Common myeloid progenitor, CD34-positive (primary cell): ENCODE measurements around the gene MBD5.

Experiments used
- CTCF ChIA-PET: fragments of 350-600 bp; sonication (Branson Sonifier 250); formaldehyde crosslinking; loops from one replicate; lab custom pipeline; 2021; ENCODE audit warnings: antibody characterized with exemption; lab: Charles Lee
- POLR2A ChIA-PET: fragments of 350-600 bp; sonication (Branson Sonifier 250); formaldehyde crosslinking; loops from one replicate; lab custom pipeline; 2021; ENCODE audit warnings: antibody characterized with exemption; lab: Charles Lee
- DNase-seq, 3 donors: peaks; one replicate each; pipeline versions ENCODE4 v3.0.0 to v3.0.0-alpha.2; 2013
- H3K27ac ChIP-seq, 2 experiments: 1 replicate in 1 of 2; 2 replicates in 1 of 2; pipeline ENCODE4 v1.7.0; 2013; ENCODE audit warnings: inconsistent platforms in 2 of 2, low read length in 2 of 2, mild to moderate bottlenecking in 2 of 2, low read depth in 1 of 2, moderate library complexity in 1 of 2; ENCODE audit not compliant: severe bottlenecking in 2 of 2, insufficient read depth in 1 of 2, poor library complexity in 1 of 2
- H3K27me3 ChIP-seq, 5 experiments: replicated peaks in 2 of 5; 1 replicate in 3 of 5; 2 replicates in 2 of 5; pipeline versions ENCODE4 v1.6.1 to v1.7.0; 2013; ENCODE audit warnings: low read length in 4 of 5, mild to moderate bottlenecking in 2 of 5, moderate library complexity in 2 of 5, inconsistent platforms in 1 of 5; ENCODE audit not compliant: insufficient read depth in 5 of 5, control insufficient read depth in 4 of 5
- H3K36me3 ChIP-seq, 4 experiments: 1 replicate in 2 of 4; 2 replicates in 2 of 4; pipeline versions ENCODE4 v1.6.1 to v1.7.0; 2013; ENCODE audit warnings: low read length in 3 of 4, control low read depth in 1 of 4, mild to moderate bottlenecking in 1 of 4; ENCODE audit not compliant: control insufficient read depth in 4 of 4, insufficient read depth in 4 of 4
- H3K4me1 ChIP-seq, 4 experiments: 1 replicate in 3 of 4; 2 replicates in 1 of 4; pipeline versions ENCODE4 v1.6.1 to v1.7.1; 2013; ENCODE audit warnings: low read length in 3 of 4, mild to moderate bottlenecking in 3 of 4, control low read depth in 1 of 4, inconsistent platforms in 1 of 4, moderate library complexity in 1 of 4; ENCODE audit not compliant: control insufficient read depth in 4 of 4, insufficient read depth in 4 of 4; ENCODE audit errors: control extremely low read depth in 1 of 4
- H3K4me3 ChIP-seq, 7 experiments: 1 replicate in 4 of 7; 2 replicates in 3 of 7; pipeline versions ENCODE4 v1.5.1 to v1.7.0; 2013; ENCODE audit warnings: mild to moderate bottlenecking in 7 of 7, low read length in 6 of 7, moderate library complexity in 6 of 7, inconsistent platforms in 2 of 7, low read depth in 2 of 7, control low read depth in 1 of 7; ENCODE audit not compliant: insufficient read depth in 4 of 7, control insufficient read depth in 1 of 7; ENCODE audit errors: extremely low read depth in 1 of 7
- H3K9me3 ChIP-seq, 5 experiments: 1 replicate in 4 of 5; 2 replicates in 1 of 5; pipeline versions ENCODE4 v1.6.1 to v1.7.1; 2013; ENCODE audit warnings: low read length in 4 of 5, mild to moderate bottlenecking in 2 of 5, inconsistent platforms in 1 of 5, low read depth in 1 of 5, moderate library complexity in 1 of 5; ENCODE audit not compliant: control insufficient read depth in 4 of 5, insufficient read depth in 2 of 5; ENCODE audit errors: control extremely low read depth in 1 of 5
- WGBS: methylation state at CpG from one replicate; pipeline ENCODE4 v1.1.5; 2013; ENCODE audit not compliant: insufficient coverage; 5-methylcytosine and 5-hydroxymethylcytosine counted together

The MBD5 gene

GRCh38 chr2:148317598-148317997 lies 296.7 kb downstream of the MBD5 start:
- no peak overlapping the region for H3K27ac ChIP-seq
- no peak for DNase-seq
- peaks cover 0 to 7% (median 3%) of the 10 kb centered on the region in 5 experiments for H3K9me3 ChIP-seq
- H3K4me1 ChIP-seq = no peaks in the 10 kb centered on the region
- H3K36me3 ChIP-seq = peaks cover 0 to 11% (median under 1%) of the 10 kb centered on the region in 4 experiments
- H3K27me3 ChIP-seq = no peaks in the 10 kb centered on the region
- 50% methylated on average over 2 of the region's 3 CpGs for WGBS
- POLR2A ChIA-PET = no interaction called here
- CTCF ChIA-PET = no interaction called here
- H3K4me3 ChIP-seq = no peak overlapping the region

- CTCF ChIA-PET = no interaction called here
- H3K36me3 ChIP-seq = peaks cover 0 to 18% (median 3%) of the 10 kb centered on the region in 4 experiments
- POLR2A ChIA-PET = no interaction called here
- H3K4me3 ChIP-seq = peak overlapping the region in 1 of 7 experiments; percentile 5
- no peaks in the 10 kb centered on the region for H3K27me3 ChIP-seq
- peak in 2 of 3 donors; percentile 46 to 62 for DNase-seq
- peaks cover 0 to 8% (median 0%) of the 10 kb centered on the region in 4 experiments for H3K4me1 ChIP-seq
- H3K9me3 ChIP-seq = peaks cover 0 to 6% (median 5%) of the 10 kb centered on the region in 5 experiments
- no peak overlapping the region for H3K27ac ChIP-seq
Measured at GRCh38 chr2:148338541-148338940, 317.6 kb downstream of the MBD5 start.

GRCh38 chr2:148342086-148342485 lies 321.2 kb downstream of the MBD5 start:
- WGBS = 100% methylated on average over 2 of the region's 4 CpGs
- Histone ChIP-seq H3K4me3 (no peak overlapping the region), H3K27ac (no peak overlapping the region), H3K9me3 (peaks cover 0 to 10% (median 3%) of the 10 kb centered on the region in 5 experiments), H3K36me3 (peaks cover 0 to 14% (median 3%) of the 10 kb centered on the region in 4 experiments), H3K4me1 (peaks cover 0 to 8% (median 0%) of the 10 kb centered on the region in 4 experiments), H3K27me3 (no peaks in the 10 kb centered on the region)
- ChIA-PET POLR2A (no interaction called here), CTCF (no interaction called here)
- no peak for DNase-seq

- no peak for DNase-seq
- peaks cover 0 to 3% (median under 1%) of the 10 kb centered on the region in 4 experiments for H3K36me3 ChIP-seq
- no peak overlapping the region for H3K4me3 ChIP-seq
- ChIA-PET CTCF (interaction anchor here (0.9 kb wide), 1 partner anchor 159 kb away, joined by 3 read pairs; no protein-coding TSS in a partner anchor), POLR2A (no interaction called here)
- H3K27me3 ChIP-seq = no peaks in the 10 kb centered on the region
- no peak overlapping the region for H3K27ac ChIP-seq
- WGBS = no CpG with 5 or more reads among the region's 1 CpG
- no peaks in the 10 kb centered on the region for H3K4me1 ChIP-seq
- peaks cover 0 to 7% (median 0%) of the 10 kb centered on the region in 5 experiments for H3K9me3 ChIP-seq
Measured at GRCh38 chr2:148350199-148350598, 329.3 kb downstream of the MBD5 start.

- Histone ChIP-seq H3K4me1 (no peaks in the 10 kb centered on the region), H3K4me3 (no peak overlapping the region), H3K27ac (no peak overlapping the region), H3K27me3 (no peaks in the 10 kb centered on the region), H3K36me3 (peaks cover 0 to 3% (median under 1%) of the 10 kb centered on the region in 4 experiments), H3K9me3 (peaks cover 0 to 9% (median 0%) of the 10 kb centered on the region in 5 experiments)
- 100% methylated on average over 1 of the region's 2 CpGs for WGBS
- DNase-seq = no peak
- ChIA-PET CTCF (no interaction called here), POLR2A (no interaction called here)
Measured at GRCh38 chr2:148351437-148352143, 330.7 kb downstream of the MBD5 start.

- no peaks in the 10 kb centered on the region for H3K27me3 ChIP-seq
- H3K4me3 ChIP-seq = no peak overlapping the region
- H3K36me3 ChIP-seq = peaks cover 0 to 6% (median 0%) of the 10 kb centered on the region in 4 experiments
- H3K27ac ChIP-seq = no peak overlapping the region
- ChIA-PET POLR2A (no interaction called here), CTCF (no interaction called here)
- DNase-seq = no peak
- peaks cover 0 to 4% (median 2%) of the 10 kb centered on the region in 4 experiments for H3K4me1 ChIP-seq
- peaks cover 0 to 8% (median 6%) of the 10 kb centered on the region in 5 experiments for H3K9me3 ChIP-seq
- WGBS = no CpG with 5 or more reads among the region's 6 CpGs
Measured at GRCh38 chr2:148358375-148358774, 337.5 kb downstream of the MBD5 start.

- POLR2A ChIA-PET = no interaction called here
- Histone ChIP-seq H3K36me3 (peaks cover 0 to 6% (median 0%) of the 10 kb centered on the region in 4 experiments), H3K4me1 (peaks cover 0 to 4% (median 2%) of the 10 kb centered on the region in 4 experiments), H3K9me3 (peaks cover 0 to 6% (median 5%) of the 10 kb centered on the region in 5 experiments), H3K27ac (no peak overlapping the region), H3K4me3 (no peak overlapping the region), H3K27me3 (no peaks in the 10 kb centered on the region)
- WGBS = no CpG with 5 or more reads among the region's 1 CpG
- DNase-seq = no peak
- CTCF ChIA-PET = no interaction called here
Measured at GRCh38 chr2:148360662-148361061, 339.8 kb downstream of the MBD5 start.
